ENCODE measurements around the gene TRO.

Gene TRO

DNA sequence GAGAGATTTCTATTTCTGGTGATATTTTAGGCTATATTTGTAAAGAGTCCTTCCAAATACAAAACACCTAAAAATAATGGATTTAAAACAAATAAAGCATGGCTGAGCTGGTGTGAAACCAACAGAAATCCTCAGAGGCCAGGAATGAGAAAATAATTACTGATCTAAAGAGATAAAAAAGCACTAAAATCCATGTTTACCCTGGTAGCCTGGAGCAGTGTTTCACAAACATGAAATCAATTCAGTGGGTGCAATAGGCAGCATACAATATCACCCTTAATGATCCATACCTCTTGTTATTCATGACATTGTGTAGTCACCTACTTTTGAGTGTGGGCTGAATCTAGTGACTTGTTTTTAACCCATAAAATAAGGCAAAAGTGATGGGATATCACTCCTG lies 58.8 kb downstream of the TRO start:
- Histone ChIP-seq H3K4me3 (ENCODE audit: low read length) (no peak overlapping the region), H3K27me3 (ENCODE audit: insufficient read depth, low read length) (no peaks in the 10 kb centered on the region), H3K9me3 (ENCODE audit: low read length) (no peaks in the 10 kb centered on the region), H2AFZ (ENCODE audit: low read depth, low read length) (no peak overlapping the region), H3K4me1 (ENCODE audit: insufficient read depth, low read length) (no peaks in the 10 kb centered on the region), H3K36me3 (ENCODE audit: insufficient read depth, low read length) (no peaks in the 10 kb centered on the region)

DNA sequence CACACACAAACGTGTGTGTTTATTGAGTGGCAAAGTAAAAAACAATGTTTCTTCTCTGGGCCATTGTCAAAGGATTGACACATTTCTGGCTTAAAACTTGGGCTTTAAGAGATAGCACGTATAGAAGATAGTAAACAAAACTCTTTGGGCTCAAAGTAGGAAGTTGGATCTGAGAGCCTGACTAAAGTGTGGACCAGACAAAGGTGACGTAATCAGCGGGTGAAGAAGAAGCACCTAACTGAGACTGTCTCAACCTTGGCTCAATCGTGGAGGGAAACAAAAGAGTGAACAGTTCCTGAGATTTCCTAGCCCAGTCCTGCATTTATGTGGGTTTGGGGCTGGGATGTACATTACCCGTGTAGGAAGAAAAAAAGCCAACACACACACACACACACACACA lies 59.7 kb downstream of the TRO start:
- Histone ChIP-seq H3K27me3 (ENCODE audit: insufficient read depth, low read length) (no peaks in the 10 kb centered on the region), H3K9me3 (ENCODE audit: low read length) (no peaks in the 10 kb centered on the region), H3K4me3 (ENCODE audit: low read length) (no peak overlapping the region), H3K36me3 (ENCODE audit: insufficient read depth, low read length) (no peaks in the 10 kb centered on the region), H2AFZ (ENCODE audit: low read depth, low read length) (no peak overlapping the region), H3K4me1 (ENCODE audit: insufficient read depth, low read length) (no peaks in the 10 kb centered on the region)

Data from neuron (in vitro differentiated cells).